Muscle layer of duodenum (tissue), 2 donors: ENCODE measurements around the gene HDAC7.

Experiments
- H3K27ac ChIP-seq: one replicate; pipeline ENCODE4 v1.7.0; 2013; ENCODE audit warnings: mild to moderate bottlenecking, low read length
- H3K27me3 ChIP-seq: one replicate; pipeline ENCODE4 v1.7.0; 2013; ENCODE audit warnings: low read depth, mild to moderate bottlenecking, control low read depth, low read length
- H3K36me3 ChIP-seq, 2 donors: one replicate each; pipeline ENCODE4 v1.7.0; 2013; ENCODE audit warnings: low read length in 2 of 2, control low read depth in 1 of 2, mild to moderate bottlenecking in 1 of 2; ENCODE audit not compliant: insufficient read depth in 2 of 2, control insufficient read depth in 1 of 2
- H3K4me1 ChIP-seq, 2 donors: one replicate each; pipeline ENCODE4 v1.7.0; 2013; ENCODE audit warnings: low read length in 2 of 2, mild to moderate bottlenecking in 2 of 2, control low read depth in 1 of 2, moderate library complexity in 1 of 2; ENCODE audit not compliant: insufficient read depth in 2 of 2, control insufficient read depth in 1 of 2
- H3K4me3 ChIP-seq, 2 donors: one replicate each; pipeline ENCODE4 v1.7.0; 2013; ENCODE audit warnings: low read length in 2 of 2, low read depth in 1 of 2, mild to moderate bottlenecking in 1 of 2
- H3K9me3 ChIP-seq, 2 donors: one replicate each; pipeline ENCODE4 v1.7.0; 2013; ENCODE audit warnings: low read length in 2 of 2, control low read depth in 1 of 2, mild to moderate bottlenecking in 1 of 2; ENCODE audit not compliant: control insufficient read depth in 1 of 2
- donor health status: healthy.

The HDAC7 gene

DNA sequence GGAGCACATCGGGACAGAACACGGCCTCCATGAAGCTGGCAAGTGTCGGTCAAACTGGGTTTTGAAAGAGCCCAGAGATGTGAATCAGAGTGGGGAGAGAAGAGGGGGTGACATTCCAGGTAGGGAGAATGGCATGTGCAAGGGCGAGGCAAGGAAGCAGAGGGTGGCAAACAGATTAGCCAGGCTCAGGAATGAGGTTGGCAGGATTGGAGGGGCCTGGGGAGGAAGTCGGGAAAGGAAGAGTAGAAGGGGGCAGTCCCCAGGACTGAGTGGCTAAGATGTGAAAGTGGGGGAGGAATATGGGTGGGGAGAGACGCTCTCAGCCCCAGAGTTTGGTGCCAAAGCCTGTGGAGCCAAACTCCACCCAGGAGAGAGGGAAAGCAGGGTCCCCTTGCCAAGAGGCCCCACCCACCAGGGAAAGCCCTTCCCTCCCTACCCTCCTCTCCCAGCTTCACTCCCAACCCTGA is 5.5 kb upstream of the HDAC7 start:
- Histone ChIP-seq H3K27ac (peak overlapping the region; percentile 93), H3K36me3 (peaks cover 0 to 3% of the 10 kb centered on the region in 2 donors), H3K4me1 (peaks cover 40 to 48% of the 10 kb centered on the region in 2 donors), H3K4me3 (no peak overlapping the region), H3K27me3 (no peaks in the 10 kb centered on the region), H3K9me3 (no peaks in the 10 kb centered on the region)

DNA sequence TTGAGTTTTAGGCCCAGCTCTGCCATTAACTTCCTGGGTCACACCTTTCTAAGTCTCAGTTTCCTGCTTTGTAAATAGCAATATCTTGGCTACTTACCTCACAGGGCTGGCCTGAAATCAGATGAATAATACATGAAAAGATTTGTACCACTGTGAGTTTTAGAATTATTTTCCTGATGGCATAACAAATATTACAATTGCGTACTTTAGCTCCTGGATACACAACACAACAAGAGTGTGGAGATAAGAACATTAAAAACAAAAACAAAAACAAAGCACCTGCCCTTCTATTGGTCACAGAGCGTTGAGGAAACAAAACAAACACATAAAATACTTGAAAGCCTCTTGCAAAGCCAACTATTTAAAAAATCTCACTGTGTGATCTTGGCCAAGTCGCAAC is 4.9 kb upstream of the HDAC7 start:
- H3K27me3 ChIP-seq = no peaks in the 10 kb centered on the region
- peaks cover 39 to 48% of the 10 kb centered on the region in 2 donors for H3K4me1 ChIP-seq
- peak overlapping the region; percentile 93 for H3K27ac ChIP-seq
- H3K36me3 ChIP-seq = peaks cover 0 to 3% of the 10 kb centered on the region in 2 donors
- H3K9me3 ChIP-seq = no peaks in the 10 kb centered on the region
- no peak overlapping the region for H3K4me3 ChIP-seq

DNA sequence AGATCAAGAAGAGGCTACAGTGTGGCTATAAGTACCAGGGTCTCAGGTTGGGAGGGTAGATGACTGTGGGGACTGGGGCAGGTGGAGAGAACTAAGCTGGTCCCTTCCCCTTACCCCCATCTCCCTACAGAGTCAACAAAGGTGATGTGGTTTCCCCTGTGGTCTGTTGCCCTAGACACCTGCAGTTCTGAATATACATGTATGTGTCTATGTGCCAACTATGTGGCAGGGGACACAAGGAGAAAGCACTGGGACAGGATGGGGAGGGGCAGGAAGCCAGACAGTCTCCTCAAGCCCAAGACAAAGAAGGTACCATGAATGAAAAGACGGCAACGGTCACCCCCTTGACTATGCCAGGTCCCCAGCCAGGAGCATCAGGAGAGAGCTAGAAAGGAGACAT is 4.5 kb upstream of the HDAC7 start:
- Histone ChIP-seq H3K36me3 (peaks cover 0 to 3% of the 10 kb centered on the region in 2 donors), H3K4me1 (peaks cover 35 to 44% of the 10 kb centered on the region in 2 donors), H3K27me3 (no peaks in the 10 kb centered on the region), H3K9me3 (no peaks in the 10 kb centered on the region), H3K27ac (peak overlapping the region; percentile 93), H3K4me3 (no peak overlapping the region)

DNA sequence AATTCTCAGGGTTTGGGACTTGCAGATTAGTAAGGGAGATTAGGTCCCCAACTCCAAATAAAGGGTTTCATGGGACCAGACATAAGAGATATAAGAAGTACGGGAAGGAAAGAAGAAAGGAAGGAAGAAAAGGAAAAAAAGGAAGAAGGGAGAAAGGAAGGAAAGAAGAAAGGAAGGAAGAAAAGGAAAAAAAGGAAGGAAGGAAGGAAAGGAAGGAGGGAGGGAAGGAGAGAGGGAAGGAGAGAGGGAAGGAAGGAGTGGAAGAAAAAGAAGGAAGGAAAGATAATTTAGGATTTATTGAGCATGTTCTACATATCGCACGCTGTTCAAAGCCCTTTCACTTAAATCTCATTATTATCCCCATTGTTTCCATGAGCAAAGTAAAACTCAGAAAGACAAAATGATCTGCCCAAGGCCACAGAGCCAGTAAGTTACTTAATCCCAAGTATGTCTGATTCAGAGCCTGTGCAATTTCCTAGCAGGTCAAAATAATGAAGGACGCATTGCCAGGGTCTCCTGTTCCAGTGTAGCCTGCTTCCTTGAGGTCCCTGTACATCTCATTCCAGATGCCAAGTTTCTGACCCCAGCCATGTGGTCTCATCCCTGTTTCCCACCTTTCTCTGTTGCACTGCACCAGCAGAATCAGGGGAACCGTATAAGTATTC is 3.9 kb upstream of the HDAC7 start:
- peaks cover 0 to 3% of the 10 kb centered on the region in 2 donors for H3K36me3 ChIP-seq
- H3K27ac ChIP-seq = peak overlapping the region; percentile 93
- H3K4me1 ChIP-seq = peaks cover 31 to 42% of the 10 kb centered on the region in 2 donors

DNA sequence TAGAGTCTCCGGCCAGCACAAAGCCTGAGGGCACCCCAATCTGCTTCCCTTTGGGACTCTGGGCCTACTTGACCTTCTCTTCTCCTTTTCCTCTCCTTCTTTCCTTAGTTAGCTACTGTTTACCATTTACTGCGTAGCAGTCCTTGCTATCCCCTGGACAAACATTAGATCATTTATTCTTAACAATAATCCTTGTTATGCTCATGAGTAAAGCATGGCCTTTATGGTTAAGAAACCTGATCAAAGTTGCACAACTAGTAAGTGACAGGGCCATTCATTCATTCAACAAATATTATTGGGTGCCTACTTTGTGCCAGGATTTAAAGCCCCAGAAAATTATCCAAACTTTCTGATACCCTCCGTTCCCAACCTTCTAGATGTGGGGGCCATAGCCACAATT is 3.2 kb upstream of the HDAC7 start:
- H3K27ac ChIP-seq = peak overlapping the region; percentile 93
- H3K36me3 ChIP-seq = peaks cover 0 to 3% of the 10 kb centered on the region in 2 donors
- peaks cover 31 to 35% of the 10 kb centered on the region in 2 donors for H3K4me1 ChIP-seq
- no peaks in the 10 kb centered on the region for H3K9me3 ChIP-seq
- H3K4me3 ChIP-seq = no peak overlapping the region
- H3K27me3 ChIP-seq = no peaks in the 10 kb centered on the region

More for the DNA sequence above, 3.9 kb upstream of the HDAC7 start:
- Histone ChIP-seq H3K27me3 (no peaks in the 10 kb centered on the region), H3K4me3 (no peak overlapping the region), H3K9me3 (no peaks in the 10 kb centered on the region)

DNA sequence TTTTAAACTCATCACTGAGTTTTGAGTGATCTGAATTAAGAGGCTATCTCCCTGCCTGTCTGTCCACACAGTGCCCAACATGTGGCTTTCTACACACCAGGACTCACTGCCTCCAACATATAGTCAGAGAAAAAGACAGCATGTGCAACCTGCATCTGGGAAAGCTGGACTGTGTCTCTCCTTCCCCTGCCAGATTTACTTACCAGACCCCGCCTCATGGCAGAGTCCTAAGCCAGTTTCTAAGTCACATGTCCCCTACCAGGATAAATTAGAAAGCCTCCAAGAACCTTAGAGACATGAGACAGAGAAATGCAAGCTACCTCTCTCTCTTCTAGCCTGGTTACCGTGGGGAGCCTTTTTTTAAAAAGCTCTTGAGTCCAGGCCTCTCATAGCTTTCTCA is 2.7 kb upstream of the HDAC7 start:
- no peak overlapping the region for H3K4me3 ChIP-seq
- H3K9me3 ChIP-seq = no peaks in the 10 kb centered on the region
- peak overlapping the region; percentile 93 for H3K27ac ChIP-seq
- H3K36me3 ChIP-seq = peaks cover 0 to 3% of the 10 kb centered on the region in 2 donors
- H3K27me3 ChIP-seq = no peaks in the 10 kb centered on the region
- H3K4me1 ChIP-seq = peaks cover 34 to 40% of the 10 kb centered on the region in 2 donors

DNA sequence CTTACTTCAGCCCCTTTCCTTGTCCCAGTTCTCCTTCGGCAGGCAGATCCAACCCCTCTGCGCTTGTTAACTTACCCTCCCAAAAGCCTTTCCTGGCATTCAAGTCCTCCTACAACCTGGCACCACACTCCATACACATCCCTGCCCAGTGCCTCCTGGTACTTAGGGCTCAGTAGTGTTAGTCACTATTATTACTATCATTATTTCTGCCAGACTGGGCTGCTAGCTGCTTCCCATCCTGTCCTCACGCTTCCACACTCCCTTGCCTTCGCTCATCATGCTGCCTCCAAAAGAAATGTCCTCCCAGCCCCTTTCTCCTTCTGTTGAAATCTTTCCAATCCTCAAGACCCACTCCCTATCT is 1.6 kb upstream of the HDAC7 start:
- Histone ChIP-seq H3K9me3 (no peaks in the 10 kb centered on the region), H3K27ac (peak overlapping the region; percentile 93), H3K4me1 (peaks cover 44 to 45% of the 10 kb centered on the region in 2 donors), H3K4me3 (peak overlapping the region; percentile 70 to 72), H3K27me3 (no peaks in the 10 kb centered on the region), H3K36me3 (peaks cover 0 to 3% of the 10 kb centered on the region in 2 donors)

DNA sequence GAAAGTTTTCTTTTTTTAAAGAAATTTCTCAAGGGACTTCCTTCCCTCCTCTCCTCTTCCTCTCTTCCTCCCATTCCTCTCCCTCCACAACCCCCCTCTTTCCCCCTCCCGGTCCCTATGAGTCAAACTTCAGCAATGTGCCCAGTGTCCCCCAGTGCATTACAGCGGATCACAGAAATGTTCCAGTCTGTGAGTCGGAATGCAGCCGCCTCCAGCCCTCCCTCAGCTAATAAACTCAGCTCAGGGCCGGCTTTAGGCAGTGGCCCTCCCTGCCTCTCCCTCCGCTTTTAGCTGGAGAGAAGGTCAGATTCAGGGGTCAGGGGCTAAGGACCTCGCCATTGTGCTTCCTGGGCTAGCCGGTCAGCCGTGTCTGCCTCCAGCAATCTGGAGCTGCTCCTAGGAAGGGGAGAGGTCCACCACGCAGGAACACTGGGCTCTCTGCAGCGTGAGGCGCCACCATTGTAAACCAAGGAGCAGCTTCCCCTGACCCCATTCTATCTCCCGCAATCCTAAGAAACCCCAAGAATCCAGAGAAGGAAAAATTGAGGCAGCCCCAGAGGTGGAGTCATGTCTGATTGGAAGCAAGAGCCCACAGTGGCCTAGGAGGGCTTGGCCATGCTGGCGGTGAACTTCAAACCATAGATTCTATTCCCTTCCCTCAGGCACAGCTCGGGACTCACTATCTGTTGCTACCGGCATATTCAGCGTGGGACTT is 1.1 kb upstream of the HDAC7 start:
- Histone ChIP-seq H3K4me3 (peak overlapping the region; percentile 70 to 72), H3K27ac (peak overlapping the region; percentile 93), H3K9me3 (no peaks in the 10 kb centered on the region), H3K27me3 (no peaks in the 10 kb centered on the region), H3K4me1 (peaks cover 44 to 49% of the 10 kb centered on the region in 2 donors), H3K36me3 (peaks cover 0 to 3% of the 10 kb centered on the region in 2 donors)

DNA sequence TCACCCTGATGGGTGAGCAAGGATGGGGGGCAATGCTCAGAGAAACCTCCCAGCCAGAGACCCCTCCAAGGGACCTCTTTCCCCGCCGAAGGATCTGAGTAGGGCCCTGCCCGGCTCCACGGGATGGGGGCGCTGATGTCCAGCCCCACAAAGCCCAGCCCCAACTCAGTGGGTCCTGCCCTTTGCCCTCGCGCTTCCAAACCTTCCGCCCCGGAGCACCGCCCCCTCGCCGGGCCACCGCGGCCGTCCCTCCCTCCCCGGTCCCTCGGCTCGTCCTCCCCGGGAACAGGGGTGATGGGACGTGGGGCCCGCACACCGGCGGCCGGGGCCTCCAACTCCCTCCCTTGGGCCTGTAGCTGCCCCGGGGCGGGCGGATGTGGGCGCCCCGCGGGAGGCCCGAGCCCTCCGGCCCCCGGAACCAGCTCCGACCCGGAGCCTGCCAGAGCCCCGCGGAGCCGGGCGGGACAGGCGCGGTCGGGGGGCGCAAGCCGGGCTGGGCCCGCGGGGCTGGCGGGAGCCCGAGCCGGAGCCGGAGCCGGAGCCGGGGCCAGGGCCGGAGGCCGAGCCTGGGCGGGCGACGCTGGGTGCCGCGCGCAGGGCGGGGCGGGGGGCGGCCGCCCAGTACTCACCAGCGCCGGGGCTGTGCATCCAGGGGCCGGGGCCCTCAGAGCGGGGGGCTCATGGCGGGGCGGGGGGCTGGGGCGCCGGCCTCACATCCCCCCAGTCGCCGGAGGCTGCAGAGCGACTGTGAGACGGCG is 386 bp downstream of the HDAC7 start:
- no peaks in the 10 kb centered on the region for H3K27me3 ChIP-seq
- H3K9me3 ChIP-seq = no peaks in the 10 kb centered on the region
- H3K4me1 ChIP-seq = peaks cover 40 to 51% of the 10 kb centered on the region in 2 donors
- H3K4me3 ChIP-seq = peak overlapping the region; percentile 70 to 80
- peak overlapping the region; percentile 92 for H3K27ac ChIP-seq
- H3K36me3 ChIP-seq = peaks cover 3 to 4% of the 10 kb centered on the region in 2 donors

DNA sequence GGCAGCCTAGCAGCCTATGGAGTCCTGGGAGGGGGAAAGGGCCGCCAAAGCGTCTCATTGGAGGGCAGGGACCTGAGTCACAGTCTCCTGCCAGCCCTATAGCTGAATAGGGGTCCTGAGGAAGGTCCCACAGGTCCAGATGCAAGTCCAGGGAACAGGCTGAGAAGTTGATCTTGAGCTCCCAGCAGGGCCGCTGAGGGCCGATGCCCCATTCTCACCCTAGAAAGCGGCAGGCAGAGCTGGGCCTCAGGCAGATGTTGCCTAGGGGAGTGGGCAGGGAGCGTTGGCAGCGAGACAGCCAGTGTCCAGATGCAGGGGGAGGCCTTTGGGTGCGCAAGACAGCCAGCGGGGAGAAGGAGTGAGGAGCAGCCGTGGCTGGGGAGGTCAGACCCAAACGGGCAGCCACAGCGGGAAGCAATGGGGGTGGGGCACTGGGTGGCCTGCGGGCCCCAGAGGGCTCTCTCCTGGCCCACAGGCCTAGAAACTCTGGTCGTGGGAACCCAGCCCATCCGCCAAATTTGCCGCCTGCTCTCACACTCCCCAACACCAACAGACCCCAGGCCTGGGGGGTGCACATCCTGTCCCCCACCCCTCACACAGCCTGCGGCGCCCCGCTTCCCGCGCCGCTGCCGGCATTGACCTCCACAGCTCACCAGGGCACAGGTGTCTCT is 1.1 kb downstream of the HDAC7 start:
- H3K27ac ChIP-seq = peak overlapping the region; percentile 92
- H3K4me3 ChIP-seq = peak overlapping the region; percentile 70 to 80
- no peaks in the 10 kb centered on the region for H3K27me3 ChIP-seq
- peaks cover 3 to 11% of the 10 kb centered on the region in 2 donors for H3K36me3 ChIP-seq
- no peaks in the 10 kb centered on the region for H3K9me3 ChIP-seq
- H3K4me1 ChIP-seq = peaks cover 43 to 58% of the 10 kb centered on the region in 2 donors

DNA sequence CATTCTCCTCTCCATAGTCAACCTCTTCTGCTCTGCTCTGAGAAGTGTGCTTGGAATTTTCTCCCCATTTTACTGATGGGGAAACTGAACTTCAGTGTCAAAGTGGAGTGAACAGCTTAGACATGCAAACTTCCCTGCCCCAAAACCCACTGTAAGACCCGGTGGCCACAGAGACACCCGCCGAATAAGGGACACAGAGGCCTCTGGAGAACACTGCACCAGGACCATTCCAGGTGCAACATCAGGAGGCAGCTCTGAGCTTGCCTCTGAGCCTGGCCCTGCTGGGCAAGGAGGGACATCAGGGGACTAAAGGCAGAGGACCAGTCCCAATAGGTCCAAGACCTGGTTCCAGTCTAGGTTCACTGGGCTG is 1.7 kb downstream of the HDAC7 start:
- Histone ChIP-seq H3K4me1 (peaks cover 48 to 62% of the 10 kb centered on the region in 2 donors), H3K4me3 (peak overlapping the region; percentile 70 to 80)

More for the DNA sequence above, 1.7 kb downstream of the HDAC7 start:
- no peaks in the 10 kb centered on the region for H3K9me3 ChIP-seq
- H3K27me3 ChIP-seq = no peaks in the 10 kb centered on the region
- peaks cover 3 to 11% of the 10 kb centered on the region in 2 donors for H3K36me3 ChIP-seq
- peak overlapping the region; percentile 92 for H3K27ac ChIP-seq
